K562 treated with DMSO at 1 percent for 24 hours (cell line): ENCODE data around the gene DCTN2. TPM values are rescaled to one million over a fixed set of nuclear protein-coding genes. Genes with fewer than 3 reads are reported as not detected.

Source experiments
- total RNA-seq: library from RNA; unstranded; fragments of 300-600 nt; gene quantifications from 2 replicates; pipeline ENCODE4 v1.2.3, GENCODE V29; 2022; ENCODE audit warnings: low read depth; ENCODE audit not compliant: insufficient read depth

Gene DCTN2
- total RNA-seq = 184 and 186 TPM in 2 replicates

DNA sequence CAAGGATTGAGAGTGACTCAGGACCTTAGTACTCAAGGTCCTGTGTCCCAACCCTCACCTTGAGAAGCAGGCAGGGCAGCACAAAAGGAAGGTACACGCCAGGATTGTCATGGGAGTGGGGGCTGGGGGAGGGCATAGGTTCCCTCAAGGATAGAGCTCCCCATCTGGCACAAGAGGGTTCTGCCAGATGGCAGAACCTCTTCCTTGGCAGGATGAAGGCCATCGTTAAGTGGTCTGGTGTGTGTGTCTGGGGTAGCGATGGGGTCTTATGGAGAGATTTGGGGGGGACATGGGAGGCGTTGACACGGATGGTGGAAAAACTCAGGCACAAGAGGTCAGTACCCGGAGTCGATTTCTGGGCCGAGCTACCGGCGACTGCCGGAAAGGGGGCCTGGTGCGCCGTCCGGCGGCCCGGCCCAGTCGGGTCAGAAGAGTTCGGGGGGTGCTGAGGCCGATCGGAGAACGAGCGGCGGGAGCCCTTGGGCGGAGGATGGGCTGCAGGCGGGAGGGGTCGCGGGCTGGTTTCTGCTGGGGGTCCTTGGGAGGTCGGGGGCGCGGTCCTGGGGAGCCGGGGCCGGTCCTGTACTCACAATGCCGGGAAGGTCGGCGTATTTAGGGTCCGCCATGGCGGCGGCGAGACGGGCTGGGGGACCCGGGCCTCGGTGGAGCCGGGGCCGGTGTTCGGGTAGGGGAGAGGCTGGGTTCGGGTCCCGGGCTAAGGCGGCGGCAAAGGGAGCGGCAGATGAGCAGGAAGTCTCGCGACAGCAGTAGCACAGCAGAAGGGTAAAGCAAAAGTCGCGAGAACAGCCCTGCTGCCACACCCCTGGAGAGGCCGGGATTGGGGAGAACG, at the start of gene DCTN2:
Gene DCTN2 (minus strand): TSS at position 755 of the 850 bp plus-strand sequence. CDS start 129 bp downstream, at position 626.

DNA sequence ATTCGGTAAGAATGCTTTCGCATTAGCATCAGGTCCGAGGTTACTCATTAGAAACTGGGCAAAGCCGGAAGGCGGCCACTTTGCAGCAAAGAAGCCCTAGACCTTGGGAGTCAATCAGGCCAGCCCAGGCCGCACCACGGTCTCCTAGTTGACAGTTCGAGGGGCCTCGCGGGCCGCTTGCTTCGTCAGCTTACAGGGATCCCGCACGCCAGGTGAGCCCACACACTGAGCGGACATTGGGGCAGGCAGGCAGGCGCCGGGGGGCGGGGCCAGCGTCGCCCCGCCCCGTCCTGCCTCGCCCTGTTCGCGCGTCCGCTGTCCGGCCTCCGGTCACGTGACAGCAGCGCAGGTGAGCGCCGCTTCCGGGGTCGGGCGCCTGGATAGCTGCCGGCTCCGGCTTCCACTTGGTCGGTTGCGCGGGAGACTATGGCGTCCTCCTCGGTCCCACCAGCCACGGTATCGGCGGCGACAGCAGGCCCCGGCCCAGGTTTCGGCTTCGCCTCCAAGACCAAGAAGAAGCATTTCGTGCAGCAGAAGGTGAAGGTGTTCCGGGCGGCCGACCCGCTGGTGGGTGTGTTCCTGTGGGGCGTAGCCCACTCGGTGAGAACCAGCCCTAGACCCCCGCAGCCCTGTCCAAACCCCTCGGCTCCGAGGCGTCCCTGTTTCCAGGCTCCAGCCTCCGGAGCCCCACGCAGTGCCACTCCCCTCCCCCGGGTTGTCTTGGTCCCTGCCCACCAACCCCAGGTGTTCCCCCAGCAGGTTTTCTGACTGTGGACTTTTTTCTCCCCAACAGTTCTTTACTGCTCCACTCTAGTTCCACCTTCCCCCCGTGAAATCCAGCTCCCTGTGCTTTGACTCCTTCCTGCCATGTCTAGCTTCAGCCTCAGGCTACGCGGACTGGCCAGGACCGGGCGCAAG, 44.1 kb upstream of the DCTN2 start, which contains the start of gene PIP4K2C:
Gene PIP4K2C (plus strand): TSS at position 329 of the 918 bp plus-strand sequence. CDS start 98 bp downstream, at position 427.

GRCh38 chr12:57549909-57550640, 3.1 kb upstream of the DCTN2 start, which contains the start of gene KIF5A:
Gene KIF5A, plus strand, starts transcription at chr12:57550044. Its CDS starts 228 bp downstream, at chr12:57550272.

DNA sequence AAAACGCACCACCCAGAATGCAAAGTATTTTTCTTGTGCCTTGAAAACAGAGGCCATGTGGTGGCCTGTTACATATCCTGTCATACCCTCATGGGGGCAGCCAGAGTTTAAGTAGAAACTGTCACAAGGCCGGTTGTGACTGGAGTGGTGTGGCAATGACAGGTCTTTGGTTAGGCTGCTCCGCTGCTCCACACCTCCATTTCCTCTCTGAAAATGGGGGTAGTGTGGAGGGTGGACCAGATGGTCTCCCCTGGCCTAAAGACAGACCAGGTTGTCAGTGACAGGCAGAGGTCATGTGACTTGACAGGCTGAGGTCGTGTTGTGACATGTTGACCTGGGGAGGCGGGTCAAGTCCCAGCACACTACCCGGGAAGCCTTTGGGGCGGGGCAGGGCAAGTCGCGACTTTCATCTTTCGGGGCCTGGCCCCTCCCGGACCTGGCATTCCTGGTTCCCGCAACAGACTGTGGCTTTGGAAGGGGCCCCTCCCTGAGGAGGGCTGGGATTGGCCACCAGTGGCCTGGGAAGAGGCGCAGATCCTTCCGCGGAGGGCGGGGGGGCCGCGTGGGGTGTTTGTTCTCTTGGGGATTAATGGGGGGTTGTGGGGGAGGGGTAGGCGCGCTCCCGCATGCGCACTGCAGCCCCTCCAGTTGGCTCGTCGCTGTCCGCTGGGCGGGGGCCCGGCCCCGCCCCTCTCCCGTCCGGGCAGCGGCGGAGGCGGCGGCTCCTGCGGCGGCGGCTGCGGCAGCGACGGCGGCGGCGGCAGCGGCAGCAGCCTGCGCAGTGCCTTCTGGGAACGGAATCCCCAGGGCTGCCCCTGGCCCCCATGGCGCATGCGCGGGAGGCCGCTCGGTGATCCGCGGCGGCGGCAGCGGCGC, 24.7 kb downstream of the DCTN2 start, which contains the start of gene MBD6:
Gene MBD6 (plus strand): TSS at position 814 of the 876 bp plus-strand sequence. CDS start 1,480 bp downstream, outside the sequence.

DNA sequence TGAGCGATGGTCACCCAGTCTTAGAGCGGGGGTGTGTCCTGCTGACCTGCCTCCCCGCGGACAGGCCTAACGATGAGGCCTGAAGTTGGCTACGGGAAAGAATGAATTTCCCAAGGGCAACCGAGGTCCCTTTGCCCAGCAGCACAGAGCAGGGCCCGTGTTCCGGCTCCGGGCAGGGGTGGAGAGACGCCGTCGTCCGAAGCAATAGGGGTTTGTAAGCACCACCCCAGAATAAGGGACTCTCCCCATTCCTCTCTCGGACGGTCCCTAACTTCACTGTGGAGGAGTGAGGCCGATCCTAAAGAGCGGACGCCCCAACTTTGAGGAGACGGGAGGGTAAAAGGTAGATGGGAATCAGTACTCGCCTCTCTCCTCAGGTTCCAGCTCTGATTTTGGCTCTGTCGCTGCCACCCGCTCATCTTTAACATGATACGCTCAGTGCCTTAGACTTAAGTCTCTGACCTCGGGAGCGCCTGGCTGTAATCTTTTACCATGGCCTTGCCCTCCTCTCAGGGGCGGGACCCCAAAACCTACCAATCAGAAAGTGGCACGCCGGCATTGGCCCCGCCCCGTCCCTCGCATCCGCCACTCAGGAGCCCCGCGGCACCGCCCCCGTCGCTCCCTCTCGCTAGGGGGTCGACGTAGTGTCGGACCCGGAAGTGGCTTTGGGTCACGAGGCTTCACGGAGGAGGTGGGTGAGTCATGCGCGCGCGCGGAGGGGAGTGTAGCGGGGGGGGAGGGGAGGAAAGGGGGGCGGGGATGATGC, 26.8 kb downstream of the DCTN2 start, which contains the start of gene DDIT3:
Gene DDIT3 (minus strand): TSS at position 462 of the 766 bp plus-strand sequence. CDS start 3,108 bp downstream, outside the sequence.

GRCh38 chr12:57487597-57488401, 59.2 kb downstream of the DCTN2 start, which contains the start of gene MARS1:
Gene MARS1, plus strand, starts transcription at chr12:57488068. Its CDS starts 23 bp downstream, at chr12:57488091.

Other genes starting within 250 kb of the DCTN2 start
- 23.0 and 24.6 TPM in 2 replicates for gene R3HDM2, start 116.1 kb downstream of the DCTN2 start, total RNA-seq
- 0.27 and 0.32 TPM in 2 replicates for gene INHBC, start 112.4 kb downstream of the DCTN2 start, total RNA-seq
- gene INHBE, start 91.9 kb downstream of the DCTN2 start, total RNA-seq = 63.1 and 79.5 TPM in 2 replicates
- 0.80 and 2.3 TPM in 2 replicates for gene GLI1, start 87.4 kb downstream of the DCTN2 start, total RNA-seq
- gene ARHGAP9, start 67.3 kb downstream of the DCTN2 start, total RNA-seq = 7.9 and 8.7 TPM in 2 replicates
- gene MARS1, start 59.1 kb downstream of the DCTN2 start, total RNA-seq = 479 TPM in 2 replicates
- 196 and 208 TPM in 2 replicates for gene DDIT3, start 26.7 kb downstream of the DCTN2 start, total RNA-seq
- 26.8 and 32.7 TPM in 2 replicates for gene MBD6, start 24.4 kb downstream of the DCTN2 start, total RNA-seq
- 11.0 and 12.9 TPM in 2 replicates for gene KIF5A, start 2.9 kb upstream of the DCTN2 start, total RNA-seq
- 34.6 and 38.6 TPM in 2 replicates for gene PIP4K2C, start 44.0 kb upstream of the DCTN2 start, total RNA-seq
- gene DTX3, start 57.6 kb upstream of the DCTN2 start, total RNA-seq = not detected in 2 replicates
- 16.4 and 17.6 TPM in 2 replicates for gene ARHGEF25, start 64.2 kb upstream of the DCTN2 start, total RNA-seq
- 67.2 and 69.6 TPM in 2 replicates for gene B4GALNT1, start 86.0 kb upstream of the DCTN2 start, total RNA-seq
- gene OS9, start 146.9 kb upstream of the DCTN2 start, total RNA-seq = 291 and 302 TPM in 2 replicates
- 0.38 and 0.45 TPM in 2 replicates for gene AGAP2, start 191.6 kb upstream of the DCTN2 start, total RNA-seq
- gene TSPAN31, start 197.8 kb upstream of the DCTN2 start, total RNA-seq = 17.6 and 19.4 TPM in 2 replicates
- 148 and 150 TPM in 2 replicates for gene CDK4, start 205.1 kb upstream of the DCTN2 start, total RNA-seq
- gene MARCHF9, start 207.9 kb upstream of the DCTN2 start, total RNA-seq = 12.7 and 13.9 TPM in 2 replicates
- 1.5 and 1.9 TPM in 2 replicates for gene CYP27B1, start 219.9 kb upstream of the DCTN2 start, total RNA-seq
- 3.0 and 5.5 TPM in 2 replicates for gene METTL1, start 224.9 kb upstream of the DCTN2 start, total RNA-seq
- 5.8 and 6.3 TPM in 2 replicates for gene EEF1AKMT3, start 225.4 kb upstream of the DCTN2 start, total RNA-seq
- gene TSFM, start 235.6 kb upstream of the DCTN2 start, total RNA-seq = 27.2 and 32.6 TPM in 2 replicates